Measurements from ENCODE around the gene PIGX. TPM values are rescaled to one million over a fixed set of nuclear protein-coding genes. Genes with fewer than 3 reads are reported as not detected.
A peak's percentile ranks its signal among the peaks of the same experiment; 100 is the strongest.
"Not testable (repeated sequence)": the region's sequence is repeated elsewhere in the genome, so short reads cannot be mapped to it uniquely, and the experiment has no call there.

The PIGX gene
- total RNA-seq, 1 donor: 19.2 TPM

- peak overlapping the region; percentile 99 for H3K4me3 ChIP-seq (ENCODE audit: insufficient read depth, low read length)
- peaks cover 30% of the 10 kb centered on the region for H4K20me1 ChIP-seq (ENCODE audit: insufficient read depth, low read length)
- peak overlapping the region; percentile 100 for H3K27ac ChIP-seq (ENCODE audit: low read depth, low read length)
- no peaks in the 10 kb centered on the region for H3K27me3 ChIP-seq (ENCODE audit: insufficient read depth, low read length)
- DNase-seq (ENCODE audit: insufficient read length, low spot score, missing footprints): no peak
- no peak for TF ChIP-seq CTCF (IDR thresholded peaks at IDR 0.05; ENCODE audit: extremely low read depth, low read depth, low read length)
- H3K36me3 ChIP-seq (ENCODE audit: insufficient read depth, low read length): no peaks in the 10 kb centered on the region
- no peaks in the 10 kb centered on the region for H3K9me3 ChIP-seq (ENCODE audit: low read depth, low read length)
- H3K79me2 ChIP-seq (ENCODE audit: insufficient read depth, low read length): peaks cover 60% of the 10 kb centered on the region
- peak overlapping the region; percentile 85 for H2AFZ ChIP-seq (ENCODE audit: low read length)
- H3K4me1 ChIP-seq (ENCODE audit: insufficient read depth, low read length): peaks cover 6% of the 10 kb centered on the region
- peak overlapping the region; percentile 85 for H3K4me2 ChIP-seq (ENCODE audit: insufficient read depth, low read length)
Measured at GRCh38 chr3:196740481-196741248, 28.5 kb downstream of the PIGX start.

- TF ChIP-seq CTCF (IDR thresholded peaks at IDR 0.05; ENCODE audit: extremely low read depth, low read depth, low read length): no peak
- peak overlapping the region; percentile 85 for H3K4me2 ChIP-seq (ENCODE audit: insufficient read depth, low read length)
- H3K4me3 ChIP-seq (ENCODE audit: insufficient read depth, low read length): peak overlapping the region; percentile 99
- H3K9me3 ChIP-seq (ENCODE audit: low read depth, low read length): no peaks in the 10 kb centered on the region
- no peak for DNase-seq (ENCODE audit: insufficient read length, low spot score, missing footprints)
- peaks cover 2% of the 10 kb centered on the region for H3K36me3 ChIP-seq (ENCODE audit: insufficient read depth, low read length)
- no peaks in the 10 kb centered on the region for H3K27me3 ChIP-seq (ENCODE audit: insufficient read depth, low read length)
- peak overlapping the region; percentile 100 for H3K27ac ChIP-seq (ENCODE audit: low read depth, low read length)
- H3K79me2 ChIP-seq (ENCODE audit: insufficient read depth, low read length): peaks cover 67% of the 10 kb centered on the region
- peaks cover 6% of the 10 kb centered on the region for H3K4me1 ChIP-seq (ENCODE audit: insufficient read depth, low read length)
- no peak overlapping the region for H2AFZ ChIP-seq (ENCODE audit: low read length)
- H4K20me1 ChIP-seq (ENCODE audit: insufficient read depth, low read length): peaks cover 37% of the 10 kb centered on the region
Measured at GRCh38 chr3:196741249-196741889, 29.2 kb downstream of the PIGX start.

GRCh38 chr3:196743569-196743968, 31.4 kb downstream of the PIGX start:
- H2AFZ ChIP-seq (ENCODE audit: low read length); H3K4me2 ChIP-seq (ENCODE audit: insufficient read depth, low read length); H3K4me3 ChIP-seq (ENCODE audit: insufficient read depth, low read length); DNase-seq (ENCODE audit: insufficient read length, low spot score, missing footprints); H3K4me1 ChIP-seq (ENCODE audit: insufficient read depth, low read length); H3K27me3 ChIP-seq (ENCODE audit: insufficient read depth, low read length); H3K9me3 ChIP-seq (ENCODE audit: low read depth, low read length); H3K27ac ChIP-seq (ENCODE audit: low read depth, low read length): not testable (repeated sequence)
- Histone ChIP-seq H3K79me2 (ENCODE audit: insufficient read depth, low read length) (peaks cover 89% of the 10 kb centered on the region), H3K36me3 (ENCODE audit: insufficient read depth, low read length) (peaks cover 14% of the 10 kb centered on the region), H4K20me1 (ENCODE audit: insufficient read depth, low read length) (peaks cover 49% of the 10 kb centered on the region)

GRCh38 chr3:196749125-196749524, 36.9 kb downstream of the PIGX start:
- Histone ChIP-seq H3K4me1 (ENCODE audit: insufficient read depth, low read length) (peaks cover 8% of the 10 kb centered on the region), H3K4me3 (ENCODE audit: insufficient read depth, low read length) (no peak overlapping the region), H3K79me2 (ENCODE audit: insufficient read depth, low read length) (peaks cover 98% of the 10 kb centered on the region), H3K4me2 (ENCODE audit: insufficient read depth, low read length) (no peak overlapping the region), H3K9me3 (ENCODE audit: low read depth, low read length) (no peaks in the 10 kb centered on the region), H3K27ac (ENCODE audit: low read depth, low read length) (no peak overlapping the region), H4K20me1 (ENCODE audit: insufficient read depth, low read length) (peaks cover 60% of the 10 kb centered on the region), H2AFZ (ENCODE audit: low read length) (no peak overlapping the region), H3K27me3 (ENCODE audit: insufficient read depth, low read length) (no peaks in the 10 kb centered on the region), H3K36me3 (ENCODE audit: insufficient read depth, low read length) (peaks cover 18% of the 10 kb centered on the region)
- TF ChIP-seq CTCF (IDR thresholded peaks at IDR 0.05; ENCODE audit: extremely low read depth, low read depth, low read length): no peak
- DNase-seq (ENCODE audit: insufficient read length, low spot score, missing footprints): no peak

Data from osteoblast (primary cell).